H1 (cell line): ENCODE measurements around the gene DYNC1LI1. TPM values are rescaled to one million over a fixed set of nuclear protein-coding genes. Genes with fewer than 3 reads are reported as not detected.

Experiments
- CTCF ChIA-PET: fragments of 300-600 bp; sonication (Branson Sonifier 250); formaldehyde crosslinking; loops from one replicate; lab custom pipeline; 2021; ENCODE audit not compliant: partially characterized antibody; lab: Charles Lee
- POLR2A ChIA-PET: fragments of 300-600 bp; sonication (Branson Sonifier 250); formaldehyde crosslinking; loops from one replicate; lab custom pipeline; 2021; ENCODE audit warnings: inconsistent platforms; ENCODE audit not compliant: partially characterized antibody; lab: Charles Lee
- DNase-seq, 2 experiments: peaks; one replicate each; pipeline versions ENCODE4 v3.0.0 to v3.0.0-alpha.2; 2010 to 2022; ENCODE audit warnings: low spot score in 2 of 2, low read depth in 1 of 2, mixed read lengths in 1 of 2
- FAIRE-seq: peaks from 2 replicates; lab custom pipeline; 2011; peaks lifted over from hg19 to GRCh38; lab: Jason Lieb, UNC
- H2AFZ ChIP-seq: 2 replicates; pipeline ENCODE4 v1.8.1; 2012; ENCODE audit warnings: low read length, inconsistent platforms
- H2AK5ac ChIP-seq: 2 replicates; pipeline ENCODE4 v1.6.1; 2013; ENCODE audit warnings: low read depth, low read length
- H2BK120ac ChIP-seq: replicated peaks from 2 replicates; pipeline ENCODE3; 2013; ENCODE audit warnings: low read depth, low read length, inconsistent platforms
- H2BK12ac ChIP-seq: 2 replicates; pipeline ENCODE4 v1.6.1; 2013; ENCODE audit warnings: low read depth, low read length
- H2BK15ac ChIP-seq: 2 replicates; pipeline ENCODE4 v1.6.1; 2013; ENCODE audit warnings: low read length
- H2BK20ac ChIP-seq: 2 replicates; pipeline ENCODE4 v1.6.1; 2013; ENCODE audit warnings: low read length
- H2BK5ac ChIP-seq: 2 replicates; pipeline ENCODE4 v1.6.1; 2013; ENCODE audit warnings: low read depth, low read length
- H3K14ac ChIP-seq: 2 replicates; pipeline ENCODE4 v1.6.1; 2013; ENCODE audit warnings: inconsistent platforms; ENCODE audit not compliant: insufficient read length
- H3K18ac ChIP-seq: 2 replicates; pipeline ENCODE4 v1.6.1; 2013; ENCODE audit warnings: low read length; ENCODE audit errors: extremely low read depth
- H3K23ac ChIP-seq: 2 replicates; pipeline ENCODE4 v1.6.1; 2013; ENCODE audit warnings: inconsistent platforms; ENCODE audit not compliant: insufficient read length
- H3K23me2 ChIP-seq: 2 replicates; pipeline ENCODE4 v1.6.1; 2013; ENCODE audit warnings: low read depth, low read length
- H3K27ac ChIP-seq: 2 replicates; pipeline ENCODE4 v1.6.1; 2011; ENCODE audit warnings: low read depth, low read length, inconsistent platforms
- H3K27me3 ChIP-seq, 4 experiments: replicated peaks in 1 of 4; 1 replicate in 1 of 4; 2 replicates in 3 of 4; pipeline versions ENCODE4 v1.6.1 to v1.8.1; 2011 to 2013; ENCODE audit warnings: low read length in 3 of 4, mild to moderate bottlenecking in 3 of 4, inconsistent platforms in 2 of 4, mixed read lengths in 2 of 4, moderate library complexity in 1 of 4; ENCODE audit not compliant: control insufficient read depth in 3 of 4, insufficient read depth in 3 of 4; ENCODE audit errors: extremely low read depth in 1 of 4
- H3K36me3 ChIP-seq, 4 experiments: 2 replicates each; pipeline versions ENCODE4 v1.6.1 to v1.8.1; 2011 to 2013; ENCODE audit warnings: mild to moderate bottlenecking in 4 of 4, low read length in 3 of 4, moderate library complexity in 2 of 4, control low read depth in 1 of 4, inconsistent platforms in 1 of 4; ENCODE audit not compliant: insufficient read depth in 4 of 4, control insufficient read depth in 2 of 4
- H3K4ac ChIP-seq: replicated peaks from 2 replicates; pipeline ENCODE3; 2013; ENCODE audit warnings: low read length, low read depth, mixed read lengths, inconsistent platforms; ENCODE audit not compliant: insufficient read length
- H3K4me1 ChIP-seq, 4 experiments: replicated peaks in 1 of 4; 1 replicate in 1 of 4; 2 replicates in 3 of 4; pipeline versions ENCODE4 v1.6.1 to v1.8.1; 2011 to 2013; ENCODE audit warnings: low read length in 3 of 4, inconsistent platforms in 2 of 4, mixed read lengths in 1 of 4; ENCODE audit not compliant: insufficient read depth in 4 of 4, control insufficient read depth in 3 of 4
- H3K4me2 ChIP-seq, 2 experiments: 2 replicates each; pipeline versions ENCODE4 v1.6.1 to v1.8.1; 2011 to 2013; ENCODE audit warnings: low read depth in 2 of 2, low read length in 2 of 2, control low read depth in 1 of 2, inconsistent platforms in 1 of 2, mild to moderate bottlenecking in 1 of 2; ENCODE audit not compliant: insufficient read depth in 1 of 2
- H3K4me3 ChIP-seq, 4 experiments: fragments of 200-600, 300-600 bp in 1 of 4; sonication (generic), shearing (Covaris generic), sonication (Bioruptor Twin) in 1 of 4; 2 replicates each; pipeline versions ENCODE4 v1.5.1 to v1.8.1; 2011 to 2016; ENCODE audit warnings: low read length in 4 of 4, low read depth in 3 of 4, control low read depth in 2 of 4, inconsistent platforms in 2 of 4, mild to moderate bottlenecking in 2 of 4, mixed read lengths in 1 of 4, moderate library complexity in 1 of 4; ENCODE audit not compliant: insufficient read depth in 2 of 4; ENCODE audit errors: extremely low read depth in 1 of 4
- H3K56ac ChIP-seq: replicated peaks from 2 replicates; pipeline ENCODE3; 2013; ENCODE audit warnings: low read depth, mild to moderate bottlenecking, mixed read lengths, low read length, inconsistent platforms; ENCODE audit not compliant: insufficient read length
- H3K79me1 ChIP-seq: 2 replicates; pipeline ENCODE4 v1.6.1; 2013; ENCODE audit warnings: low read depth, low read length, control low read depth
- H3K79me2 ChIP-seq, 2 experiments: 2 replicates each; pipeline versions ENCODE4 v1.6.1 to v1.8.1; 2012 to 2013; ENCODE audit warnings: low read length in 2 of 2, mild to moderate bottlenecking in 2 of 2, inconsistent platforms in 1 of 2; ENCODE audit not compliant: insufficient read depth in 2 of 2, control insufficient read depth in 1 of 2
- H3K9ac ChIP-seq, 4 experiments: replicated peaks in 1 of 4; 1 replicate in 1 of 4; 2 replicates in 3 of 4; pipeline versions ENCODE4 v1.6.1 to v1.8.1; 2011 to 2013; ENCODE audit warnings: low read depth in 3 of 4, low read length in 3 of 4, control low read depth in 2 of 4, mild to moderate bottlenecking in 2 of 4, moderate library complexity in 2 of 4, inconsistent platforms in 1 of 4; ENCODE audit errors: extremely low read depth in 1 of 4
- H3K9me3 ChIP-seq, 2 experiments: 2 replicates each; pipeline versions ENCODE4 v1.6.1 to v1.8.1; 2012 to 2013; ENCODE audit warnings: mild to moderate bottlenecking in 2 of 2, moderate library complexity in 2 of 2, control low read depth in 1 of 2, inconsistent platforms in 1 of 2, low read depth in 1 of 2, low read length in 1 of 2, mixed read lengths in 1 of 2; ENCODE audit not compliant: insufficient read depth in 2 of 2
- H4K20me1 ChIP-seq, 2 experiments: replicated peaks in 1 of 2; 2 replicates each; pipeline versions ENCODE3 to v1.8.1; 2011 to 2013; ENCODE audit warnings: inconsistent platforms in 2 of 2, low read length in 2 of 2, mild to moderate bottlenecking in 1 of 2; ENCODE audit not compliant: insufficient read depth in 2 of 2, control insufficient read depth in 1 of 2
- H4K5ac ChIP-seq: 2 replicates; pipeline ENCODE4 v1.6.1; 2013; ENCODE audit warnings: low read length, low read depth, mixed read lengths, inconsistent platforms; ENCODE audit not compliant: insufficient read length
- H4K8ac ChIP-seq: 2 replicates; pipeline ENCODE4 v1.8.0; 2013; ENCODE audit warnings: mild to moderate bottlenecking, moderate library complexity, low read length, inconsistent platforms; ENCODE audit not compliant: insufficient read depth; ENCODE audit errors: extremely low read depth
- H4K91ac ChIP-seq: replicated peaks from 2 replicates; pipeline ENCODE3; 2013; ENCODE audit warnings: low read length, mixed read lengths, inconsistent platforms; ENCODE audit not compliant: insufficient read length
- CREB1 ChIP-seq: IDR thresholded peaks from 2 replicates; pipeline ENCODE4 v1.6.1; 2012; ENCODE audit warnings: inconsistent platforms
- EGR1 ChIP-seq: IDR thresholded peaks from 2 replicates; pipeline ENCODE4 v1.6.1; 2011; ENCODE audit warnings: low read depth, low read length, borderline replicate concordance
- HDAC2 ChIP-seq, 2 experiments: fragments of 300-600 bp in 1 of 2; sonication (generic) in 1 of 2; IDR thresholded peaks; 2 replicates each; pipeline ENCODE4 v1.6.1; 2011 to 2012; ENCODE audit warnings: low read depth in 2 of 2, low read length in 2 of 2, mild to moderate bottlenecking in 2 of 2, moderate library complexity in 2 of 2, borderline replicate concordance in 1 of 2, inconsistent platforms in 1 of 2
- RNF2 ChIP-seq: fragments of 200-900, 300-1000 bp; sonication (generic); IDR thresholded peaks from 2 replicates; pipeline ENCODE4 v1.7.1; 2016; ENCODE audit warnings: borderline replicate concordance, low read depth, mild to moderate bottlenecking, antibody characterized with exemption, low read length; ENCODE audit not compliant: poor library complexity, severe bottlenecking; ENCODE audit errors: missing control alignments
- SIN3A ChIP-seq, 2 experiments: IDR thresholded peaks in 1 of 2; conservative IDR thresholded peaks in 1 of 2; 2 replicates each; pipeline ENCODE4 v1.6.1; 2011 to 2012; ENCODE audit warnings: low read length in 2 of 2, improper control_type of control experiment in 1 of 2, low read depth in 1 of 2, mild to moderate bottlenecking in 1 of 2
- SIRT6 ChIP-seq: IDR thresholded peaks from one replicate; pipeline ENCODE4 v1.7.1; 2012; ENCODE audit warnings: low read length, inconsistent platforms
- SIX5 ChIP-seq: IDR thresholded peaks from 2 replicates; pipeline ENCODE4 v1.6.1; 2011; ENCODE audit warnings: mild to moderate bottlenecking, low read depth, low read length
- SP1 ChIP-seq: IDR thresholded peaks from 2 replicates; pipeline ENCODE4 v1.6.1; 2011; ENCODE audit warnings: low read depth, low read length
- SP4 ChIP-seq: IDR thresholded peaks from 2 replicates; pipeline ENCODE4 v1.6.1; 2012; ENCODE audit warnings: low read length, inconsistent platforms
- SRF ChIP-seq: IDR thresholded peaks from 2 replicates; pipeline ENCODE4 v1.6.1; 2011; ENCODE audit warnings: mild to moderate bottlenecking, low read depth, low read length, moderate library complexity
- TAF1 ChIP-seq: IDR thresholded peaks from 2 replicates; pipeline ENCODE4 v1.6.1; 2011; ENCODE audit warnings: mild to moderate bottlenecking, low read depth, low read length
- TBP ChIP-seq: IDR thresholded peaks from 2 replicates; pipeline ENCODE4 v1.6.1; 2011; ENCODE audit warnings: low read depth, low read length, improper control_type of control experiment
- ZNF274 ChIP-seq: IDR thresholded peaks from 2 replicates; pipeline ENCODE4 v1.7.0; 2012; ENCODE audit warnings: low read length, borderline replicate concordance; ENCODE audit errors: extremely low read depth
- WGBS, 2 experiments: shearing (Covaris generic) in 1 of 2; methylation state at CpG; one replicate each; pipeline versions ENCODE4 v1.1.6 to v1.1.7; 2013 to 2015; ENCODE audit warnings: low lambda C conversion rate in 2 of 2, mixed read lengths in 2 of 2, inconsistent platforms in 1 of 2, low coverage in 1 of 2, missing lambda C conversion rate in 1 of 2; ENCODE audit not compliant: insufficient replicate concordance in 2 of 2, insufficient coverage in 1 of 2, insufficient read length in 1 of 2; ENCODE audit errors: extremely low coverage in 1 of 2, missing lambda C conversion rate in 1 of 2; 5-methylcytosine and 5-hydroxymethylcytosine counted together
- polyA plus RNA-seq, 7 experiments: library from polyadenylated mRNA; depleted of rRNA in 3 of 7; stranded (reverse) in 5 of 7; unstranded in 2 of 7; fragments of >200 nt in 5 of 7; fragments of 200-250 nt in 2 of 7; gene quantifications; 1 replicate in 5 of 7; 2 replicates in 1 of 7; 4 replicates in 1 of 7; pipeline versions ENCODE4 v1.2.1 to v1.2.3, GENCODE V29; 2011 to 2013; ENCODE audit warnings: missing spikeins in 2 of 7, mixed read lengths in 2 of 7
- total RNA-seq: library from RNA; stranded (reverse); fragmentation: NEBNext Ultra II Directional; extraction: Animal tissue kit (Norgen Biotek cat#: 25700); gene quantifications from 2 replicates; pipeline ENCODE4 v1.2.1, GENCODE V29; 2021
- TF ChIP-seq, protein P1 (sequence below): IDR thresholded peaks from 2 replicates; pipeline ENCODE4 v1.6.1; 2012; ENCODE audit warnings: inconsistent platforms

The DYNC1LI1 gene
- total and polyA plus RNA-seq, 2 of the 8 experiments (the other 6 are each of a cell fraction or from before 2014, with no cell fraction given): 13.6 to 45.1 TPM

DNA sequence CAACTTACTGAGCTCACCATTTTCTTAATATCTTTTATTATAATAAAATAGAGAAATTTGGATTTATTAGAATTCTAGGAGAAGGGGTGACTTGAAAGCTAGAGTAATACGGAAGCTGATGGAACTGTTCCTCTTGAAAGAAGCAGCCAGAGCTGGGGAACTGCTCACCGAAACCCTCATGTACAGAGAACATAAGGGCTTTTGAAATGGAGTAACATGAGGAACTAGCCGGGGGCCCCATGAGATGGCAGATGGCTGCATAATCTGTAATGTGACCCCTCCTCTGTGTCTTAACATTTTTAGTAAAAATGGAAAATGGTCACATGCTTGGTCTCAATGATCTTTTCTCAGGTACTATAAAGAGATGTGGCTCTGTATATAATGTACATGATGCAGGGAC is 15.7 kb upstream of the DYNC1LI1 start:
- no peak overlapping the region for H4K5ac ChIP-seq
- H2BK20ac ChIP-seq: no peak overlapping the region
- no peak overlapping the region for H3K4ac ChIP-seq
- H2BK120ac ChIP-seq: no peak overlapping the region
- H3K18ac ChIP-seq: no peak overlapping the region
- no peaks in the 10 kb centered on the region; a peak in 2 of 7 replicates for H3K27me3 ChIP-seq
- no peaks in the 10 kb centered on the region for H3K79me1 ChIP-seq
- H3K9me3 ChIP-seq: no peaks in the 10 kb centered on the region
- POLR2A ChIA-PET: interaction anchor here (1.5 to 1.8 kb wide), 2 partner anchors 16 kb away, joined by 3 to 6 read pairs; partner anchors contain the start of gene DYNC1LI1
- CTCF ChIA-PET: interaction anchor here (1.6 kb wide), 1 partner anchor 31 kb away, joined by 4 read pairs; no protein-coding TSS in a partner anchor
- no peak overlapping the region for H3K56ac ChIP-seq
- no peaks in the 10 kb centered on the region for H3K36me3 ChIP-seq
- H2BK12ac ChIP-seq: no peak overlapping the region
- H4K8ac ChIP-seq: no peak overlapping the region
- H2BK5ac ChIP-seq: no peak overlapping the region
- no peak overlapping the region for H3K14ac ChIP-seq
- no peak overlapping the region for H3K9ac ChIP-seq
- H4K91ac ChIP-seq: no peak overlapping the region
- no peaks in the 10 kb centered on the region for H4K20me1 ChIP-seq
- no peak overlapping the region for H2AK5ac ChIP-seq
- DNase-seq: no peak
- no peak for FAIRE-seq
- H3K23me2 ChIP-seq: no peaks in the 10 kb centered on the region
- H2BK15ac ChIP-seq: no peak overlapping the region
- H3K23ac ChIP-seq: no peak overlapping the region
- H3K27ac ChIP-seq: no peak overlapping the region
- no peak overlapping the region for H3K4me2 ChIP-seq
- H2AFZ ChIP-seq: no peak overlapping the region
- H3K79me2 ChIP-seq: no peaks in the 10 kb centered on the region
- WGBS, 2 experiments: 88 to 100% methylated on average over 1 to 3 of the region's 3 CpGs
- no peak overlapping the region for H3K4me3 ChIP-seq
- H3K4me1 ChIP-seq: peaks cover 0 to 3% (median under 1%) of the 10 kb centered on the region in 4 experiments; a peak in 2 of 7 replicates
- TF ChIP-seq TBP (no peak), EGR1 (no peak), HDAC2 (IDR thresholded peaks at IDR 0.05; ENCODE audit: borderline replicate concordance in 1 of 2, low read depth in 2 of 2, low read length in 2 of 2) (no peak), SP4 (no peak), CREB1 (no peak), TAF1 (no peak), ZNF274 (no peak), SIN3A (conservative IDR thresholded peaks at IDR 0.05 in 1 of 2, IDR thresholded peaks at IDR 0.05 in 1 of 2; ENCODE audit: low read depth in 1 of 2, low read length in 2 of 2) (no peak), SP1 (no peak), SIX5 (no peak), RNF2 (no peak), SRF (no peak), SIRT6 (no peak)
- TF ChIP-seq, protein P1, sequence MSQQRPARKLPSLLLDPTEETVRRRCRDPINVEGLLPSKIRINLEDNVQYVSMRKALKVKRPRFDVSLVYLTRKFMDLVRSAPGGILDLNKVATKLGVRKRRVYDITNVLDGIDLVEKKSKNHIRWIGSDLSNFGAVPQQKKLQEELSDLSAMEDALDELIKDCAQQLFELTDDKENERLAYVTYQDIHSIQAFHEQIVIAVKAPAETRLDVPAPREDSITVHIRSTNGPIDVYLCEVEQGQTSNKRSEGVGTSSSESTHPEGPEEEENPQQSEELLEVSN: no peak
